Adrenal gland (tissue), 12 donors: Measurements from ENCODE around the gene DNM1. TPM values are rescaled to one million over a fixed set of nuclear protein-coding genes. Genes with fewer than 3 reads are reported as not detected.

Experiments used
- DNase-seq, 7 donors: peaks; one replicate each; pipeline ENCODE4 v3.0.0-alpha.2; 2019 to 2020
- H3K27ac ChIP-seq, 5 donors: fragments of 200-600 bp; sonication (generic) in 4 of 5; 1 replicate in 3 of 5; 2 replicates in 2 of 5; pipeline versions ENCODE4 v1.5.1 to v1.8.0; 2016 to 2020; ENCODE audit warnings: mild to moderate bottlenecking in 1 of 5
- H3K27me3 ChIP-seq: fragments of 200-600 bp; 2 replicates; pipeline ENCODE4 v1.8.0; 2021
- H3K36me3 ChIP-seq, 2 donors: fragments of 200-600 bp; replicated peaks in 1 of 2; 1 replicate in 1 of 2; 2 replicates in 1 of 2; pipeline versions ENCODE4 v1.5.1 to v1.8.0; 2018 to 2022
- H3K4me1 ChIP-seq, 2 donors: fragments of 200-600 bp; replicated peaks in 1 of 2; 1 replicate in 1 of 2; 2 replicates in 1 of 2; pipeline versions ENCODE4 v1.5.1 to v1.8.0; 2018 to 2021
- H3K4me3 ChIP-seq, 4 donors: fragments of 200-600 bp; sonication (generic) in 3 of 4; one replicate each; pipeline ENCODE4 v1.5.1; 2016 to 2018
- H3K9me3 ChIP-seq, 3 donors: fragments of 200-600 bp; sonication (generic) in 1 of 3; replicated peaks in 1 of 3; 1 replicate in 2 of 3; 2 replicates in 1 of 3; pipeline versions ENCODE4 v1.5.1 to v1.8.0; 2016 to 2021
- CTCF ChIP-seq, 6 experiments: fragments of 450-650 bp in 4 of 6; fragments of 200-600 bp in 2 of 6; sonication (generic) in 1 of 6; IDR thresholded peaks; 1 replicate in 5 of 6; 2 replicates in 1 of 6; pipeline versions ENCODE4 v1.5.1 to v1.8.0; 2016 to 2021; ENCODE audit warnings: antibody characterized with exemption in 6 of 6, mild to moderate bottlenecking in 2 of 6, moderate library complexity in 1 of 6
- POLR2A ChIP-seq, 2 donors: fragments of 450-650 bp; IDR thresholded peaks; one replicate each; pipeline ENCODE4 v1.6.1; 2017; ENCODE audit warnings: antibody characterized with exemption in 2 of 2, mild to moderate bottlenecking in 2 of 2, moderate library complexity in 1 of 2
- WGBS, 4 donors: extraction: QIAGEN DNeasy Blood & Tissue Kit in 2 of 4; methylation state at CpG; one replicate each; pipeline versions ENCODE4 v1.1.5 to v1.1.7; 2013 to 2017; 5-methylcytosine and 5-hydroxymethylcytosine counted together
- intact Hi-C, 2 donors: fragments of 100-400 bp; cut with DNase I; formaldehyde crosslinking; loops; one replicate each; pipeline versions ENCODE4 v1.14.1 to v1.15.0; 2022 to 2023
- polyA plus RNA-seq, 3 donors: library from polyadenylated mRNA; stranded (reverse); fragments of 200-250 nt in 2 of 3; fragments of 350-450 nt in 1 of 3; fragmentation: Illumina TruSeq in 1 of 3; extraction: RNeasy Lipid Tissue Mini Kit (QIAGEN cat#74804) in 1 of 3; gene quantifications; one replicate each; pipeline ENCODE4 v1.2.3, GENCODE V29; 2013 to 2014
- total RNA-seq, 9 donors: library from RNA; depleted of rRNA in 4 of 9; stranded (reverse); fragments of >200 nt in 4 of 9; fragments of 120-200 nt in 1 of 9; fragmentation: NEBNext Ultra II Directional in 1 of 9; extraction: Animal tissue kit (Norgen Biotek cat#: 25700) in 1 of 9; gene quantifications; one replicate each; pipeline versions ENCODE4 v1.1.0 to v1.2.4, GENCODE V29; 2013 to 2023
- donor health status: healthy with polysubstance abuse.
- donor health status: Bipolar disorder and iron deficiency.
- donor health status: DM: yes; HTN: yes; CAD: no.
- donor health status: DM: no; HTN: no; CAD: no.
- donor health status: DM: no; HTN: no; CAD: no.
- donor health status: DM: yes; HTN: yes; CAD: no.

Gene DNM1
- total and polyA plus RNA-seq, 12 donors = 2.4 to 44.3 (median 12.2) TPM

- H3K27me3 ChIP-seq = no peaks in the 10 kb centered on the region
- peaks cover 12 to 16% of the 10 kb centered on the region in 2 donors for H3K4me1 ChIP-seq
- intact Hi-C loops = no loop called here
- no peaks in the 10 kb centered on the region for H3K9me3 ChIP-seq
- H3K27ac ChIP-seq = no peak overlapping the region
- H3K4me3 ChIP-seq = no peak overlapping the region
- WGBS, 4 donors = 75 to 85% (median 80%) methylated on average over 11 to 15 of the region's 15 CpGs
- H3K36me3 ChIP-seq = no peaks in the 10 kb centered on the region
- no peak for DNase-seq
- TF ChIP-seq POLR2A (IDR thresholded peaks at IDR 0.05) (no peak), CTCF (IDR thresholded peaks at IDR 0.05) (no peak)
These were observed 4.0 kb downstream of the DNM1 start for GRCh38 chr9:128206916-128207910.

GRCh38 chr9:128208386-128208785, 5.2 kb downstream of the DNM1 start:
- no peak for DNase-seq
- 85 to 93% (median 87%) methylated on average over 7 of the region's 7 CpGs for WGBS, 4 donors
- Histone ChIP-seq H3K4me1 (peaks cover 10 to 11% of the 10 kb centered on the region in 2 donors), H3K27me3 (no peaks in the 10 kb centered on the region), H3K9me3 (no peaks in the 10 kb centered on the region), H3K4me3 (no peak overlapping the region), H3K27ac (no peak overlapping the region), H3K36me3 (no peaks in the 10 kb centered on the region)
- intact Hi-C loops = no loop called here
- TF ChIP-seq POLR2A (IDR thresholded peaks at IDR 0.05) = no peak
- no peak for TF ChIP-seq CTCF (IDR thresholded peaks at IDR 0.05)

GRCh38 chr9:128208946-128209669, 5.9 kb downstream of the DNM1 start:
- no peak for DNase-seq
- Histone ChIP-seq H3K27me3 (no peaks in the 10 kb centered on the region), H3K4me3 (no peak overlapping the region), H3K9me3 (no peaks in the 10 kb centered on the region), H3K36me3 (no peaks in the 10 kb centered on the region), H3K4me1 (peaks cover 3 to 4% of the 10 kb centered on the region in 2 donors), H3K27ac (no peak overlapping the region)
- TF ChIP-seq POLR2A (IDR thresholded peaks at IDR 0.05) (no peak), CTCF (IDR thresholded peaks at IDR 0.05) (no peak)
- intact Hi-C loops = no loop called here
- WGBS, 4 donors = 69 to 74% (median 72%) methylated on average over 14 to 15 of the region's 15 CpGs
